Fibroblast of skin of back (primary cell): ENCODE results near the gene NINJ1.

Experiments used
- DNase-seq: peaks from one replicate; pipeline ENCODE4 v3.0.0-alpha.2; 2013

The NINJ1 gene

DNA sequence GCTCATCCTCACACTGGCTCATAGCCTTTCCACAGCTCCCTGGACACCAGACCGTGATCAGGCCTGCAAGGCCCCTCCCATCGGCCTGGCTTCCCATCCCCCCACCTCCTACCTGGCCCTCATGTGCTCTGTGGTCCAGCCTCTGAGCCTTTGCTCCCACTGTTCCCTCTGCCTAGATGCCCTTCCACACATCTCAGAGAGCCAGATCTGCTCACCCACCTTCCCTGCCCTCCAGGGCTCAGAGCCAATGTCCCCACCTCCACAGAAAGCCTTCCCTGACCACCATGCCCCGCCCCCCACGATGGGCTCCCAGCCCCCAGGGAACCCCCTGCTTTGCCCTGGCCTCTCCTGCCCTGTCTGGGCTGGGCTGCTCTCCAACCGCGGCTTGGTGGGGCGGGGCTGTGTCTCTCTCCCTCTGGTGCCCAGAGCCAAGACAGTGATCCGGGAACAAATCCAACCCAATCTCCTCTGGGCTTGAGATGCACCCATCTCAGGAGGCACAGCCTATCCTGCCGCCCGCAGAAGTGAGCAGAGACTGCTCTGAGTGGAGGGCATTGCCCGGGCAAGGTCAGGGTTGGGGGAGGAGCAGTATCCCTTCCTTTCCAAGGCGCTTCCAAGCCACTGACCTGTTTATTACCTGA, 1.6 kb downstream of the NINJ1 start:
- no peak for DNase-seq

DNA sequence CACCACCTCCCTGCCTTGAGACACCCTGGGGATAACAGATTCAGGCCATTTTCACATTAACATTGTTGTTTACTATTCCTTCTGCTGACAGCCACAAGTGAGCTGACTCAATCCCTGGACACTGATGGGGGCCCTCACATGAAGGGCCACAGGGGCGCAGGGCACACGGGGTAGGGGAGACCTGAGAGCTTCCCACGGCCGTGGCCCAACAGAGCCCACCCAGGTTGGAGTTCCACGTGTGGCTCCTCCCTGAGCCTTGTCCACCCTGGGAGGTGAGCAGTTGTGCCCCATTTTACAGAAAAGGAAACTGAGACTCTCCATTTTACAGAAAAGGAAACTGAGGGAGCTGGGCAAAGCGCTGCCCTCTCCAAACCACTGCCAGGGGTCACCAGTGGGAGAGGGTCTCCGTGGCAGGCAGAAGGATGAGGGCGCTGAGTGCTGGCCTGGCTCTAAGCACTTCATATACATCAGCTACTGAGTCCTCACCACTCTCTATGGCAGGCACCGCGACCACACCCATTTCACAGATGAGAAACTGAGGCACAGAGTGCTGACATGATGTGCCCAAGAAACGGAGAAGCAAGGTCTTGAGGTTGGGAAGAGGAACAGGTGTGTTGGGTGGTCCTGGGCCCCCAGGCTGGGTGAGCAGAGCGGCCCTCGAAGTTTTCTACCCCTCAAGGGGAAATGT, 2.3 kb downstream of the NINJ1 start:
- DNase-seq, result no peak

DNA sequence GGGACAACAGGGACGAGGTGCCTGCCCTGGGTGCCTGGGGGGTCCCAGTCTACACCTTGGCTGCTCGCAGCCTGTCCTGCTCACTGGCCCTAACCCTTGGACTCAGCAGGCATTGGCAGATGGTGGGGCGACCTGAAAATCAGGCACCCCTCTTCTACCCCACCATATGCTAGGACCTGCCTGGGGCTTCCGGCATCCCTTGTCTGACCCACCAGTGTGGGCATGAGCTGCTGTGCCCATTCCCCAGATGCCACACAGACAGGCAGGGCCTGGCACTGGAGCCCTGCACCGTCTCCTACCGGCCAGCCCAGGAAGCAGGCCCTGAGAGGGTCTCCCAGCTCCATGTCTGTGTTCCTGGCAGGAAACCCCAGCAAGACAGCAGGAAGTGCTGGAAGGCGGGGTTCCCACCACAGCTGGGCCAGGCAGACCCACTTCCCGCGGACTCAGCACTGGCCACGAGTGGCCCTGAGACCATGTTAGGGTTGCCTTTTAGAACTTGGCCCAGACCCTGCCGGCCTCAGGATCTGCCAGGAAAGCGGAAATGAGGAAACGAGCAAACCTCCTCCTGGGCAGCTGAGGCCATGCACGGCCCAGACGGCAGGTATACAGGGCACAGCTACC, 3.1 kb downstream of the NINJ1 start:
- DNase-seq, result no peak

DNA sequence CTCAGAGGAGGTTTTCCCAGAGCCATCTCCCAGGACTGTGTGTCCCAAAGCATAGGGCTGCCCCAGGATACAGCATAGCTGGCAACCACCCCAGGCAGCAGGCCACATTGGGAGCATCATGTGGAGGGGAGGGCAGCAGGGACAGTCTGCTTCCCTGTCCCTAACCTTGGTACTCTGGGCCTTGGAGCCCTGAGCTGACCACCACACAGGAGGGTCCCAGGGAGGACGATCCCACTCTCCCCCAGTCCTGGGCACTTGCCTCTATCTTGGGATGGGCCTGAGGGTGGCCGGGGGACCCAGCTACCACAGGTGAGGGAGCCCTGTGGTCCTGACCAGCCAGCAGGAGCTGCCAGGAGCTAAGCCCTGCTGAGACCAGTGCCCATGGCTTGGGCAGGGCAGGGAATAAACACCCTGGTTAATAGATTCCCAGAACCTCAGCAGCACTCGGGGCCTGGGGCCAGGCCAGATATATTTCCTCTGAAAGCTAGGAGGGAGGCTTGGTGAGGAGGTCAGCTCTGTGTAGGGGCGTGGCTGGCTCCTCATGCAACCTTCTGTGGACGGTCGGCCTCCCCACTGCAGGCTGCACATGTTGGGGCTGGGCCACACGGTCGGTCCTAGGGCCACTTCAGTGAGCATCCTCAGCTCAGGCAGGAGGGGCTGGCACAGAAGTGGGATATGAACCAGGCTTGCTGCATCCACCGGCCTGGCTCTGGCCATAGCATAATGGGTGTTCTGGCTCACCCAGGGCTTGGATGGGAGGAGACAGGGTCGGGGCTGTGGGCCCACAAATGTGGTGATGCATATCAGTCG, 4.2 kb downstream of the NINJ1 start:
- no peak for DNase-seq

DNA sequence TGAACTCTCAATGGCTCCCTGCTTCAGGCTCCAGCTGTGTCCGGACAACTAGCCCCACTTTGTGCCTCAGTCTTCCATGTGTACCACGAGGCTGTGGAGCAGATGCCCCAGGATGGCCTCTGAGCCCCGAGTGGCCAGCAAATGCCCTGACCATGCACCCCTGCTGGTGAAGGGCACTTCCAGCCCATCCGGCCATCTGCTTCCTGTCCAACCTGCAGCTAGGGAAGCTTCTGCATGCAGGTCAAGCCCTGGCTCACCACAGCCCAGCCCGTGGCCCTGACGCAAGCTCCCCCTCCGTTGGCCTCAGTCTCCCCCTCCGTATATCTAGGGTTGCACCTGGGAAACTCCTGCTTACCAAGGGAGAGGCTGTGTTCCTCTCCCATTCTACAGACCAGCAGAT, 4.8 kb downstream of the NINJ1 start:
- DNase-seq, result no peak

DNA sequence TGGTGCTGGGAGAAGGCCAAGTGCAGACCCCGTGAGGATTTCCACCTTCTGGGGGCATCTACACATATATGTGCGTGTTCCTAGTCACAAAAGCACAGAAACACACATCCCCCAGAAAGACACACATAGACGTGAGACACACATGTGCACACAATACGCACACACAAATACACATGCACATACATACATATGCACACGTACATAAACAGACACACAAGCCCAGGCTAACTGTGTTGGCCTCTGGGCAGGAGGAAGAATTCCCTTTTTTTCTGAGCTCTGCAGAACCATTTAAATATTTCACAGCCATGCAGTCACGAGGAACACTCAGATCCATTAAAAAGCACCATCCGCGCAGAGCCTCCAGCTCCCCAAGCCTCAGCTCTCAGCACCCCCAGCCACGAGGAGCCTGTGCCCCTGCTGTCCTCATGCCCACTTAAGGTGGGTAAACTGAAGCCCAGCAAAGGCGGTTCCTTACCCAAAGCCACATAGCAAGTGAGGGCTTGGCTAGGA, 5.3 kb downstream of the NINJ1 start:
- DNase-seq, result no peak

DNA sequence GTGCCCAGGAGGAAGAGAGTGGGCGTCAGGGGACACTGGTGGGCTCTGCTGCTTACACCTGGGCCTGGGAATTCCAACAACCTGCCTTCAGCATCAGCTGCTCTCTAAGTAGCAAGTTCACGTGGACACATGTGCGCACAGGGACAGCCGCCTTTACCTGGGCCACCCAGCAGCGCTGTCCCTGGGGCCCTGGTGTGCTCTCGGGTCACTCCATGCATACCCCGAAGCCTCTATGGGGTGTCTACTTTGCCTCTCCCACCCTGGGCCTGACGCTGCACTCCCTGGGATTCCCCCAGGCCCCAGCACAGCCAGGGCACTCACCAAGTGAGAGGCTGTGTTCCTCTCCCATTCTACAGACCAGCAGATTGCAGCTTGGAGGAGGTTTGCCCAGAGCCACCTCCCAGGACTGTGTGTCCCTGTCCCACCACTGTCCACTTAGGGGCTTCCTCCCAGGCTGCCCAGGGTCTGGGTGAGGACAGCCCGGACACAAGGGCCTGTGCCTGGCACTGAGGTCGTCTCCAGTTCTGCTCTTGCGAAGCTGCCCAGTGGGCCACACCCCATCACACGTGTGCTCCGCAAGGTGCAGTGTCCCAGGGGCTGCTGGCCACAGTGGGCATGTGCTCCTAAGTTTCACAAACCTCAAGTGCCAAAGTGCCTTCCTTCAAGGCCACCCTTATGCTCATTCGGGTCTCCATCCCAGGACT, 5.9 kb downstream of the NINJ1 start:
- no peak for DNase-seq

DNA sequence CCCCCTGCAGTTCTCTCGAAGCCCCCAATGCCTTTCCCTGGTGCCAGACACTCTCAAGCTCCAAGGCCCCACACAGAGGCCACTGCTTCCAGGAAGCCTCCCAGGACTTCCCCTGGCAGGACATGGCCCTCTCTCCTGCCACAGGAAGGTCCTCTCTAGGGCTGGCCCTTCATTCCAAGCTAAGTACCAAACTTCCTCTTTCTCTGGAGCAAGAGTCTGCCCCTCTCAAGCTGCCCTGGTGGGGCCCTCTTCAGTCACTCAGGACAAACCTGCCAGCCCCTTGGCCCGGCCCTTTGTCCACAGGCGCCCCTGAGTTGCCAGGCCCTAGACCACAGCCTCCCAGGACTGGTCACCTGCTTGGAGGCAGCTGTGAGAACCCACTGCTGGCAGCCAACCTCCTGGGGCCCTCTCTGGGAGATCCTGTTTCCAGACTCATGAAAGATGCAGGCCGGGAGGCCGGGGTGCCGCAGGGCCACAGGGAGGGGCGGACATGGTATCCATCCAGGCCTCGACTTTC, 6.6 kb downstream of the NINJ1 start:
- DNase-seq, result no peak

DNA sequence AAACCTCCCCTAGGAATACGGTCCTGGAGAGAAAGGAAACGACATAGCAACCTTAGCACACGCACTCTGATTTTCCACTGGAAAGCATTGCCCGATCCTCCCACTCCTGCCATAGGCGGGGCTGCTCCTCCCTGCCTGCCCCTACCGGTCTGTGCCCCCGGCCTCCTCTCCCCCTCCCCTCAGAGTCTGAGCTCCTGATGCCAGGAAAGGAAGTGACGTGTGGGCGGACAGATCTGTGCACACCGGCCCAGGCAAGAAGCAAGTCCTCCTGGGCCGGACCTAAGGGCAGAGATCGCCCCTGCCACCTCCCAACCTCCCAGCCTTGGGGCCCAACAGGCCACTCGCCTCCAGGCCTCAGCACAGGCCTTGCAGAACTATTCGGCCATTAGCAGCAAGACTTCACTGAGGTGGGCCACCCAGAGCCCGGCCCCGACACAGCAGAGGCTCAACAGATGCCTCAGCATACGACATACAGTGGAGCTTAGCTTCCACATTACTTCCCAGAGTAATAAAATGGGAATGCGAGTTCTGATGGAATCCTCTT, 7.2 kb downstream of the NINJ1 start:
- DNase-seq, result no peak

DNA sequence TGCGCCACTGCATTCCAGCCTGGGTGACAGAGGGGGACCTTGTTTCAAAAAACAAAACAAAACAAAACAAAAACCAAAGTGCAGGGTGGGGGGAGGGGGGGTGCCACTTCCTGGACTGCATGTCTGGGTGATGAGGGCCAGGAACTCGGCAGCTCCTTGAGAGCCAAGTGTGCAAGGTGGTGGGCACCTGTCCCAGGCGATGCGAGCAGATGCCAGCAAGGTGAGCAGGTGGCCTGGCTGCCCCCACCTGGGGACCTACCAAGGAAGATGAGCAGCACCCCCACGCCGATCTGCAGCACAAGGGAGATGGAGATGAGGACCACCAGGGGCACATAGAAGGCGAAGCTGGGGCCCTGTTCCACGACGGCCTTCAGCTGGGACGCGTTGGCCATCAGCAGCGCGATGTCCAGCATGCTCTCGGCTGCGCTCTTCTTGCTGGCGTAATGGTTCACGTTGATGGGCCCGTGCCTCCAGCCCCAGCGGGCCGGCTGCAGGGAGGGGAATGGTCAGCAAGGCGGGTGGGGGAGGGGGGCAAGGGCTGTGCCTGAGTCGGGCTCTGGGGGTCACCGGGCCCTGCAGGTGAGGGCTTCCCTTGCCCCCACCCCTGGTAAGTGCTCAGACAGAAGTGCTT, 7.8 kb downstream of the NINJ1 start:
- no peak for DNase-seq

DNA sequence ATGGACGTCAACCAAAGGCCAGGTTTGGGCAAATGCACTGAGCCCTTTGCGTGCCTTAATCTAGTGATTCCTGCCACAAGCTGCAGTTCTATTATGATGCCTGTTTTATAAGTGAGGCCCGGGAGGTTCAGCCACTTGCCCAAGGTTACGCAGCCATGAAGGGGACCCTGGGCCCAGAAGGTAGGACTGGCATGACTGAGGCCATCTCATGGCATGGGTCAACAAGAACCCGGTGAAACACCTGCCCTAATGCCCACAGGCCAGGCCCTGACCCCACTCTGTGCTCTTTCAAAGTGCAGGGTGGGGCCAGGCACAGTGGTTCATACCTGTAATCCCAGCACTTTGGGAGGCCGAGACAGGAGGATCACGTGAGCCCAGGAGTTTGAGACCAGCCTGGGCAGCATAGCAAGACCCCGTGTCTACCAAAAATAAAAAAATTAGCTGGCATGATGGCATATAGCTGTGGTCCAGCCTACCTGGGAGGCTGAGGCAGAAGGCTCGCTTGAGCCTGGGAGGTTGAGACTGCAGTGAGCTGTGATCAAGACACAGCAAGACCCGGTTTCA, 8.6 kb downstream of the NINJ1 start:
- no peak for DNase-seq

DNA sequence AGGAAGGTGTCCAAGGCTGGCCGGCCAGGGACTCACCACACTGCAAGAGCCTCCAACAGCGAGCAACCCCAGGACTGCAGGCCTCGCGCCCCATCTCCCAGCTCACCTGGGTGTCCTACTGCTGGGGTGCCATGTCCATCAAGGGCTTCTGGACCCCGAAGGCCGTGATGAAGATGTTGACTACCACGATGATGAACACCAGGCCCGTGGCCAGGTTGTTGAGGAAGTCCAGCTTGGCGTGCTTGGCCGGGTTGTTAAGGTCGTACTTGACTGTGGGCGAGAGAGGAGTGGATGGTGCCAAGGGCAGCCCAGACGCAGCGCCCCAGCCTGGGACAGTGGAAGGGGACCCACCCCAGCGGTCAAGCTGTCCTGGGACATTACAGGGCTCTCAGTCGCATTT, 9.3 kb downstream of the NINJ1 start:
- DNase-seq, result no peak

DNA sequence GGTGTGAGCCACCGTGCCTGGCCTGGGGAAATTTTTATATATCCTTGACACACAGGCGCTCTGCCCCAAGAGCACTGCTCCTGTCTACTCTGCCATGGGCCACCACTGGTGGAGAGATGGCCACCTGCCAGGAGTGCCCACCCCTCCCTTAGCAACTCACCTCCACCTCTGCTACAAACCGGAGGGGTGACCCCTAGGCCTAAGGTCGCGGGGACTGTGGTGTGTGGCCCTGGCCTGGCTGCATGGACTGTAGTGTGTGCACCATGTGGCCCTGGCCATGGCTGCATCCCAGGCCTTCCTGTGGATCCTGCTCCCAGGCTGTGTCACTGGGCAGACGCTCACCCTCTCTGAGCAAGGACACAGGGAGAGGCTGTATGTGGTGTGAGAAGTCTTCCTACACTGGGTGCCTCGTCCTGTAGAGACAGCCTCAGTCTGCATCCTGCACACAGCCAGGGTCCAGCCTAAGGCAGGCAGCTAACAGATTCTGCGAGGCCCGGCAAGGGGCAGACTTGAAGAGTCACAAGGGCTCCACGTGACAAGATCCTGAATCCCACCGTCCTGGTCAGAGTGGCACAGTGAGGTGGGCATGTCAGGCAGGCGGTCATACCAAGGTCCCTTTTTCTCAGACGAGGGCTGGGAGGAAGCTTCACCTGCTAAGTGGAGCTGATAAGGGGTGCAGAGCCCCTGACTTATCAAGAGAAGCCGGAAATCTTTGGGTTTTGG, 10.3 kb downstream of the NINJ1 start:
- DNase-seq, result no peak

DNA sequence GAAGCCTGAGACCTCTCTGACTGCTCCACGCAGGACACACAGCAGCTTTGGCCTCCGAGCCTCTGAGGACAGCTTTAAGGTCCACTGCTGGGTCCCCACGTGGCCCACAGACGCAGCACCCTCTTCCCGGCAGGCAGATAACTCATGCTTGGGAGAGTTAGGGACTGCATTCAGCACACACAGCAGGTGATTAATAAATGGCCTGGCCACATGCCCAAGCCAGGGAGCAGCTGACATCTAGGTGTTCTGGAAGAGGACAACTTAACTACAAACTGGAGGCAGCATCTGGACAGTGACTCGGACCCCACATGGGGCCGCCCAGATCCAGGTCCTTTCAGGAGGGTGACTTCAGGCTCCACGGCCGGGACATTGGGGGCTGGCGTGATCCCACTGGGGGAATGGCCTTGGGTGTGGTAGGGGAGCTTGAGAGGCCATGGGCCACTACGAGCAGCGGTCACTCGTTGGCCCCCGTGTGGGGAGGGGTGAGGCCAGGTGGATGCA, 11.3 kb downstream of the NINJ1 start:
- no peak for DNase-seq

DNA sequence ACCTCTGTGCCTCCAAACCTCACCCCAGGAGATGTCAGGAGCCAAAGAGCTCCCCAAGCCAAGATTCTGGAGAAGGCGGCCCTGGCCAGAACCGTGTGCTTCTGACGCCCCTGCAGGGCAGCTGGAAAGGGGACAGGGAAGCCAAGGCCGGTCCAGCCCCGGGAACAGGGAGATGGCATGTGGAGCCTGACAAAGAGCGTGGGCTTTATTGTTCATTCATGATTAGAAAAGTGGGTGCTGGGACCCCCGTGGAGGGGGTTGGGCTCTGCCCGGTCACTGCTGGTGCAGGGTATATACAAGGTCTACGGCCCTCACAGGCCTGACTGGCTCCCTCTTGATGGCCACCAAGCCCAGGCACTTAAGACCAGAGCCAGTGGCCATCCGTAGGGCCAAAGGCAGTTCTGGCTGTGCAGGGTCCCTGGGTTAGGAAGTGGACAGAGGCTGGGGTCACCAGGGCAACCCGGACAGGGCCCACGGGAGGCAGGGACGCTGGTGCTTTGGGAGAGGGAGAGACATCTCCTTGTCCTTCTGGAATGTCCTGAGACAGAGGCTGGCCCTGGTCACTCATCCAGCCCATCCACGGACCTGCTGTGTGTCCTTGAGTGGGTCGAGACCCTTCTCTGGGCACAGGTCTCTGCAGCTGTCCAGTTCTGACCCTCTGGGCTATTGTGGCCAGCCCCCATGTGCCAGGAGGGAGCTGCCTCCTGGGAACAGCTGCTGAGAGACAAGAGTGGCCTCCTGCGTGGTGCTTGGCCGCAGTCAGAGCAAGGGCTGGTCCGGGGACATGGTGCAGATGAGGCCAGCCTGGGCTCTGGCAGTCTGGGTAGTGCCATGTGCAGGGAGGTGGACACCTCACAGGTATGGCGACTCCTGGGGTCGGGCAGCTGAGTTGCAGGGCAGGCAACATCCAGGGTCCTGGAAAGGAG, 12.5 kb downstream of the NINJ1 start:
- DNase-seq, result no peak

DNA sequence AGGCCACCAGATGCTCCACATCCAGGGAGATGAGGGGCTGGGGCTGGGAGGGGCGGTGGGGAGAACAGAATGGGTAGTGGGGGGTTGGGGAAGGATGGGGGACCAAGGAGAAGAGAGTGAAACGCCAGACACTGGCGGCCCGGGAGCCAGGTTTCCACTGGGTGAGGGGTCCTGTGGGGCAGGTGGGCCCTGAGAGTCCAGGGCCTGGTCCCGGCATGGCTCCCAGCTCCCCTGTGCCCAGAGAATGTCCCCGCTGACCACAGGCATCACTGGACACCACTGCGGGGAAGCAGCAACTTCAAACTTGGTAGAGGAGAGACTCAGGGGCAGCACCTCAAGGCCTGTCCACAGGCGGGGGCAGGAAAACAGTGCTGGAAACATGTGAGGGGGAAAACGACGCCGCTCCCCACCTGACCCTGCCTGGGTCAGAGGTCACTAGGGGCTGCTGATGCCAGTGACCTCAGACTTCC, 13.2 kb downstream of the NINJ1 start:
- DNase-seq, result no peak

DNA sequence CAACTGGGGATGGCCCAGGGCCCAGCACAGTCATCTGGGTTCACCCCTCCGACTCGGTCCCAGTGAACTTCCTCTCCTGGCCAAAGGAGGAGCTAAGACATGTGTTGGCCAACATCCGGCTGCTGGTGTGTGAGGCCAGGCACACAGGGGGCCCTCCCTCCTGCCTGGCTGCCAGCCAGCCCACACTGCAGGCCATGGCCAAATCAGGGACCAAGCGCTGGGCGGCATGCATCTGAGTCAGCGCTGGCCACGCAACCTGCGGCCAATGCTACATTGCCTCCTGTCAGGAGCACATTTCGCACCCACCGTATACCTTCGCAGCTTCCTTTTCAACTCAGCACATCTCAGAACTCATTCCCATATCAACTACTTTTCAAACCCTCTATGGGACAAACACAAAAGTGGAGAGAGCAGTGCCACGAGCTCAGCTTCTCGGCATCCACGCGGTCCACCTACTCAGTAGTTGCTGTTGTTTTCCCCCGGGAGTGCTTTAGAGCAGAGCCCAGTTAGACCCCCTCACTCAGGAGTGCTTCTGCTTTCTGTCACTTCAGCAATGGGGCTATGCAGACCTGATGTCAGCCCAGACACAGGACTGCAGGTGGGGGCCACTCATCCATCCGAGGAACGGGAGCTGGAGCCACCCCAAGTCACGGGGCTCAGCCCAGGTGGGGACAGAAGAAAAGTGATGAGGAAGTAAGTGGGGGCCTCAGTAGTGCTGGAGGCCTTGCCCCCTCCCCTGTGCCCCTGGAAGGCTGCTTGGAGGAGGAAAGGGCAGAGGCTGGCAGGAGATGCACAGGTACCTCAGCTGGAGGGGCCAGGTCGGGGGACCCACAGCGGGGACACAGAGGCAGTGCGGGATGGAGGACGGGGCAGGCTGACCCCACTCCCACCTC, 13.9 kb downstream of the NINJ1 start:
- peak; percentile 57 for DNase-seq

DNA sequence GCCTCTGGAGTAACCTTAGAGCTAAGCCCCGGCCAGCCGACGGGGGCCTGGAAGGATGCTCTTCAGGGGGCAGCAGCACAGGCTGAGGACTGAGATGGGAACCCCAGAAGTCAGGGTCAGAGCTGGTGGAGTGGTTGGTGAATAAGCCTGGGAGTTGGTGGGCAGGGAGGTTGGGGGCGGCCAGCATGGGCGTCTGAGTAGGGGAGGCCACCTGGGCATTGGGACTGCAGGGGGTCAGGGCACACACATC, 14.4 kb downstream of the NINJ1 start:
- DNase-seq, result no peak
